Measurements from ENCODE around the gene GFRA1.

Gene GFRA1

GRCh38 chr10:116049158-116049973 is 223.6 kb downstream of the GFRA1 start:
- DNase-seq (ENCODE audit: low spot score) (no peak), ATAC-seq (ENCODE audit: low read depth) (no peak)
- no peak for TF ChIP-seq CTCF (IDR thresholded peaks at IDR 0.05; ENCODE audit: poor library complexity, severe bottlenecking)
- H3K4me1 ChIP-seq (ENCODE audit: insufficient read depth, poor library complexity, severe bottlenecking) = no peaks in the 10 kb centered on the region
- H3K36me3 ChIP-seq (ENCODE audit: low read depth) = no peaks in the 10 kb centered on the region
- H3K4me3 ChIP-seq (ENCODE audit: severe bottlenecking) = no peak overlapping the region
- no peaks in the 10 kb centered on the region for H3K27me3 ChIP-seq (ENCODE audit: insufficient read depth, poor library complexity, severe bottlenecking)
- H3K27ac ChIP-seq (ENCODE audit: poor library complexity, severe bottlenecking) = no peak overlapping the region
- H3K9me3 ChIP-seq (ENCODE audit: severe bottlenecking) = no peaks in the 10 kb centered on the region

GRCh38 chr10:116045366-116046356 is 227.3 kb downstream of the GFRA1 start:
- no peak overlapping the region for H3K4me3 ChIP-seq (ENCODE audit: severe bottlenecking)
- H3K36me3 ChIP-seq (ENCODE audit: low read depth) = no peaks in the 10 kb centered on the region
- H3K27ac ChIP-seq (ENCODE audit: poor library complexity, severe bottlenecking) = no peak overlapping the region
- no peaks in the 10 kb centered on the region for H3K4me1 ChIP-seq (ENCODE audit: insufficient read depth, poor library complexity, severe bottlenecking)
- no peak for TF ChIP-seq CTCF (IDR thresholded peaks at IDR 0.05; ENCODE audit: poor library complexity, severe bottlenecking)
- peaks cover 3% of the 10 kb centered on the region for H3K27me3 ChIP-seq (ENCODE audit: insufficient read depth, poor library complexity, severe bottlenecking)
- DNase-seq (ENCODE audit: low spot score) (no peak), ATAC-seq (ENCODE audit: low read depth) (no peak)
- no peaks in the 10 kb centered on the region for H3K9me3 ChIP-seq (ENCODE audit: severe bottlenecking)

GRCh38 chr10:116044801-116045248 is 228.2 kb downstream of the GFRA1 start:
- Histone ChIP-seq H3K27me3 (ENCODE audit: insufficient read depth, poor library complexity, severe bottlenecking) (peaks cover 3% of the 10 kb centered on the region), H3K27ac (ENCODE audit: poor library complexity, severe bottlenecking) (no peak overlapping the region), H3K4me1 (ENCODE audit: insufficient read depth, poor library complexity, severe bottlenecking) (no peaks in the 10 kb centered on the region), H3K4me3 (ENCODE audit: severe bottlenecking) (no peak overlapping the region), H3K36me3 (ENCODE audit: low read depth) (no peaks in the 10 kb centered on the region), H3K9me3 (ENCODE audit: severe bottlenecking) (no peaks in the 10 kb centered on the region)
- ATAC-seq (ENCODE audit: low read depth) = no peak
- no peak for TF ChIP-seq CTCF (IDR thresholded peaks at IDR 0.05; ENCODE audit: poor library complexity, severe bottlenecking)
- DNase-seq (ENCODE audit: low spot score) = no peak

DNA sequence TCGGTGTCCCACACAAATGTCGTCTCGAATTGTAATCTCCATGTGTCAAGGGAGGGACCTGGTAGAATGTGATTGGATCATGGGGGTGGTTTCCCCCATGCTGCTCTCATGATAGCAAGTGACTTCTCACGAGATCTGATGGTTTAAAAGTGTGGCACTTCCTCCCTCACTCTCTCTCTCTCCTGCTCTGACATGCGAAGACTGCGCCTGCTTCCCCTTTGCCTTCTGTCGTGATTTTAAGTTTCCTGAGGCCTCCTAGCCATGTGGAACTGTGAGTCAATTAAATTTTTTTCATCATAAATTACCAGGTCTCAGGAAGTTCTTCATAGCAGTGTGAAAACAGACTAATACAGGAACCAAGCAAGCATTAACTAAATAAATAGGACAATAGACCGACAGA is 229.1 kb downstream of the GFRA1 start:
- no peak for TF ChIP-seq CTCF (IDR thresholded peaks at IDR 0.05; ENCODE audit: poor library complexity, severe bottlenecking)
- Histone ChIP-seq H3K36me3 (ENCODE audit: low read depth) (no peaks in the 10 kb centered on the region), H3K27ac (ENCODE audit: poor library complexity, severe bottlenecking) (no peak overlapping the region), H3K4me1 (ENCODE audit: insufficient read depth, poor library complexity, severe bottlenecking) (no peaks in the 10 kb centered on the region), H3K4me3 (ENCODE audit: severe bottlenecking) (no peak overlapping the region), H3K27me3 (ENCODE audit: insufficient read depth, poor library complexity, severe bottlenecking) (peaks cover 3% of the 10 kb centered on the region), H3K9me3 (ENCODE audit: severe bottlenecking) (no peaks in the 10 kb centered on the region)
- no peak for ATAC-seq (ENCODE audit: low read depth)
- no peak for DNase-seq (ENCODE audit: low spot score)
